Stimulated activated CD8-positive, alpha-beta memory T cell treated with anti-CD3 and anti-CD28 coated beads, Interleukin-12 subunit alpha, Interleukin-12 subunit beta, amount 100 ng/mL, for 1 hour (primary cell): ENCODE measurements around the gene MAGEB17.

Experiments
- DNase-seq: peaks from one replicate; pipeline ENCODE4 v3.0.0-alpha.2; 2020; ENCODE audit warnings: low read depth

MAGEB17 gene

DNA sequence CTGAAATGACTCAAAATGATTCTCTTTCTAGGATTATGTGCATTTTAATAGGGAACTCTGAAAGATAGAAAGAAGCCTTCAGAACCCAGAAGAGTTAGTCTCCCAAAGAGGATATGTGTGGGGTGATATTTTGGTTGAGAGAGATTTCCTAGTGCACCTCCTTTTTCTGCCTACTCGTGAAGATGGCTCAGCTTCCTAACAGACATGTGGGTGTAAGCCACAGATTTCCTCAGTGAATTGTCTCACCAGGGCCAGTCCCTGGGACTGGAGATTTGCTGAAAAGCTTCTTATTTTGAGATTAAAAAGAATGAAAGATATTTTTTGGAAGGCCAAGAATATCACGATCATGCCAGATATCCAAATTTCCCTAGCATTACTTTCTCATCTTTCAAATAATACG lies 42.8 kb downstream of the MAGEB17 start:
- DNase-seq, result no peak

GRCh38 chrX:16212024-16212423 lies 44.7 kb downstream of the MAGEB17 start:
- DNase-seq, result no peak

DNA sequence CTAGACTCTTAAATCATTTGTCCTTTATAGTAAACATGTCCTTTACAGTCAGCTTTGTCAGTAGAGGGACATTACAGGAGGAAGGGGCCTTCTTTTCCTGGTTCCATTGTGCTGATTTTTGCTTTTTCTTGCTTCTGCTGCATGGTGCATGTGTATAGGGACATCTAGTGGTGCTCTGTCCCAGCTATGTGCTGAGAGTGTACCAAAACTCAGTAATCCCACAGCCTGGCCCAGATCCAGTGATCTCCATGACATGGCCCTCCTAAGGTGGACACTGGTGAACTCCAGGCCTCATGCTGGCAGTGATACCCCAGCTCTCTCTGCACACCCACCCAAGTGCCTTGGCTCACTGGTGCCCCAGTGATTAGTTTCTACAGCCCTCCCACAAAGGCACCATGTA lies 45.2 kb downstream of the MAGEB17 start:
- no peak for DNase-seq

DNA sequence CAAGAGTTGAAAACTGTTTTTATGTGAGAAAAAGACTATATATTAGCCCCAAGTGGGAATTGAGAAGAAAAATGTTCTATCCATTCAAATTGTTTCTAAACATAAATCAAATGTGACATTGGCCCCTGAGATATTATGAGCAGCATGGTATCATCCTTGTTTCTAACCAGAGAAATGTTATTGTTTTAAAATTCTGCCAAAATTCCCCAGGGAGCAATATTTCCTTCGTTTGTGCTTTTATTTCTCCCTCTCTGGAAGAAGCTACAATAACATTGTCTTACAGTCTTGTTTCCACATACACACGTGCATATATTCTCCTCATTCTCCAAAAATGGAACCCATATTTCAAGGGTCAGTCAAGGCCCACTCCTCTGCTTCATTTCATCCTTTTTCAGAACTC lies 46.7 kb downstream of the MAGEB17 start:
- DNase-seq, result no peak

- DNase-seq, result no peak
Measured at GRCh38 chrX:16215660-16216059, 48.4 kb downstream of the MAGEB17 start.
